H1 (cell line): ENCODE measurements around the gene SLC2A4RG. TPM values are rescaled to one million over a fixed set of nuclear protein-coding genes. Genes with fewer than 3 reads are reported as not detected.

Source experiments
- CTCF ChIA-PET: fragments of 300-600 bp; sonication (Branson Sonifier 250); formaldehyde crosslinking; loops from one replicate; lab custom pipeline; 2021; ENCODE audit not compliant: partially characterized antibody; lab: Charles Lee
- POLR2A ChIA-PET: fragments of 300-600 bp; sonication (Branson Sonifier 250); formaldehyde crosslinking; loops from one replicate; lab custom pipeline; 2021; ENCODE audit warnings: inconsistent platforms; ENCODE audit not compliant: partially characterized antibody; lab: Charles Lee
- DNase-seq, 2 experiments: peaks; one replicate each; pipeline versions ENCODE4 v3.0.0 to v3.0.0-alpha.2; 2010 to 2022; ENCODE audit warnings: low spot score in 2 of 2, low read depth in 1 of 2, mixed read lengths in 1 of 2
- FAIRE-seq: peaks from 2 replicates; lab custom pipeline; 2011; peaks lifted over from hg19 to GRCh38; lab: Jason Lieb, UNC
- H2AFZ ChIP-seq: 2 replicates; pipeline ENCODE4 v1.8.1; 2012; ENCODE audit warnings: low read length, inconsistent platforms
- H2AK5ac ChIP-seq: 2 replicates; pipeline ENCODE4 v1.6.1; 2013; ENCODE audit warnings: low read depth, low read length
- H2BK120ac ChIP-seq: replicated peaks from 2 replicates; pipeline ENCODE3; 2013; ENCODE audit warnings: low read depth, low read length, inconsistent platforms
- H2BK12ac ChIP-seq: 2 replicates; pipeline ENCODE4 v1.6.1; 2013; ENCODE audit warnings: low read depth, low read length
- H2BK15ac ChIP-seq: 2 replicates; pipeline ENCODE4 v1.6.1; 2013; ENCODE audit warnings: low read length
- H2BK20ac ChIP-seq: 2 replicates; pipeline ENCODE4 v1.6.1; 2013; ENCODE audit warnings: low read length
- H2BK5ac ChIP-seq: 2 replicates; pipeline ENCODE4 v1.6.1; 2013; ENCODE audit warnings: low read depth, low read length
- H3K14ac ChIP-seq: 2 replicates; pipeline ENCODE4 v1.6.1; 2013; ENCODE audit warnings: inconsistent platforms; ENCODE audit not compliant: insufficient read length
- H3K18ac ChIP-seq: 2 replicates; pipeline ENCODE4 v1.6.1; 2013; ENCODE audit warnings: low read length; ENCODE audit errors: extremely low read depth
- H3K23ac ChIP-seq: 2 replicates; pipeline ENCODE4 v1.6.1; 2013; ENCODE audit warnings: inconsistent platforms; ENCODE audit not compliant: insufficient read length
- H3K23me2 ChIP-seq: 2 replicates; pipeline ENCODE4 v1.6.1; 2013; ENCODE audit warnings: low read depth, low read length
- H3K27ac ChIP-seq: 2 replicates; pipeline ENCODE4 v1.6.1; 2011; ENCODE audit warnings: low read depth, low read length, inconsistent platforms
- H3K27me3 ChIP-seq, 4 experiments: replicated peaks in 1 of 4; 1 replicate in 1 of 4; 2 replicates in 3 of 4; pipeline versions ENCODE4 v1.6.1 to v1.8.1; 2011 to 2013; ENCODE audit warnings: low read length in 3 of 4, mild to moderate bottlenecking in 3 of 4, inconsistent platforms in 2 of 4, mixed read lengths in 2 of 4, moderate library complexity in 1 of 4; ENCODE audit not compliant: control insufficient read depth in 3 of 4, insufficient read depth in 3 of 4; ENCODE audit errors: extremely low read depth in 1 of 4
- H3K36me3 ChIP-seq, 4 experiments: 2 replicates each; pipeline versions ENCODE4 v1.6.1 to v1.8.1; 2011 to 2013; ENCODE audit warnings: mild to moderate bottlenecking in 4 of 4, low read length in 3 of 4, moderate library complexity in 2 of 4, control low read depth in 1 of 4, inconsistent platforms in 1 of 4; ENCODE audit not compliant: insufficient read depth in 4 of 4, control insufficient read depth in 2 of 4
- H3K4ac ChIP-seq: replicated peaks from 2 replicates; pipeline ENCODE3; 2013; ENCODE audit warnings: low read length, low read depth, mixed read lengths, inconsistent platforms; ENCODE audit not compliant: insufficient read length
- H3K4me1 ChIP-seq, 4 experiments: replicated peaks in 1 of 4; 1 replicate in 1 of 4; 2 replicates in 3 of 4; pipeline versions ENCODE4 v1.6.1 to v1.8.1; 2011 to 2013; ENCODE audit warnings: low read length in 3 of 4, inconsistent platforms in 2 of 4, mixed read lengths in 1 of 4; ENCODE audit not compliant: insufficient read depth in 4 of 4, control insufficient read depth in 3 of 4
- H3K4me2 ChIP-seq, 2 experiments: 2 replicates each; pipeline versions ENCODE4 v1.6.1 to v1.8.1; 2011 to 2013; ENCODE audit warnings: low read depth in 2 of 2, low read length in 2 of 2, control low read depth in 1 of 2, inconsistent platforms in 1 of 2, mild to moderate bottlenecking in 1 of 2; ENCODE audit not compliant: insufficient read depth in 1 of 2
- H3K4me3 ChIP-seq, 4 experiments: fragments of 200-600, 300-600 bp in 1 of 4; sonication (generic), shearing (Covaris generic), sonication (Bioruptor Twin) in 1 of 4; 2 replicates each; pipeline versions ENCODE4 v1.5.1 to v1.8.1; 2011 to 2016; ENCODE audit warnings: low read length in 4 of 4, low read depth in 3 of 4, control low read depth in 2 of 4, inconsistent platforms in 2 of 4, mild to moderate bottlenecking in 2 of 4, mixed read lengths in 1 of 4, moderate library complexity in 1 of 4; ENCODE audit not compliant: insufficient read depth in 2 of 4; ENCODE audit errors: extremely low read depth in 1 of 4
- H3K56ac ChIP-seq: replicated peaks from 2 replicates; pipeline ENCODE3; 2013; ENCODE audit warnings: low read depth, mild to moderate bottlenecking, mixed read lengths, low read length, inconsistent platforms; ENCODE audit not compliant: insufficient read length
- H3K79me1 ChIP-seq: 2 replicates; pipeline ENCODE4 v1.6.1; 2013; ENCODE audit warnings: low read depth, low read length, control low read depth
- H3K79me2 ChIP-seq, 2 experiments: 2 replicates each; pipeline versions ENCODE4 v1.6.1 to v1.8.1; 2012 to 2013; ENCODE audit warnings: low read length in 2 of 2, mild to moderate bottlenecking in 2 of 2, inconsistent platforms in 1 of 2; ENCODE audit not compliant: insufficient read depth in 2 of 2, control insufficient read depth in 1 of 2
- H3K9ac ChIP-seq, 4 experiments: replicated peaks in 1 of 4; 1 replicate in 1 of 4; 2 replicates in 3 of 4; pipeline versions ENCODE4 v1.6.1 to v1.8.1; 2011 to 2013; ENCODE audit warnings: low read depth in 3 of 4, low read length in 3 of 4, control low read depth in 2 of 4, mild to moderate bottlenecking in 2 of 4, moderate library complexity in 2 of 4, inconsistent platforms in 1 of 4; ENCODE audit errors: extremely low read depth in 1 of 4
- H3K9me3 ChIP-seq, 2 experiments: 2 replicates each; pipeline versions ENCODE4 v1.6.1 to v1.8.1; 2012 to 2013; ENCODE audit warnings: mild to moderate bottlenecking in 2 of 2, moderate library complexity in 2 of 2, control low read depth in 1 of 2, inconsistent platforms in 1 of 2, low read depth in 1 of 2, low read length in 1 of 2, mixed read lengths in 1 of 2; ENCODE audit not compliant: insufficient read depth in 2 of 2
- H4K20me1 ChIP-seq, 2 experiments: replicated peaks in 1 of 2; 2 replicates each; pipeline versions ENCODE3 to v1.8.1; 2011 to 2013; ENCODE audit warnings: inconsistent platforms in 2 of 2, low read length in 2 of 2, mild to moderate bottlenecking in 1 of 2; ENCODE audit not compliant: insufficient read depth in 2 of 2, control insufficient read depth in 1 of 2
- H4K5ac ChIP-seq: 2 replicates; pipeline ENCODE4 v1.6.1; 2013; ENCODE audit warnings: low read length, low read depth, mixed read lengths, inconsistent platforms; ENCODE audit not compliant: insufficient read length
- H4K8ac ChIP-seq: 2 replicates; pipeline ENCODE4 v1.8.0; 2013; ENCODE audit warnings: mild to moderate bottlenecking, moderate library complexity, low read length, inconsistent platforms; ENCODE audit not compliant: insufficient read depth; ENCODE audit errors: extremely low read depth
- H4K91ac ChIP-seq: replicated peaks from 2 replicates; pipeline ENCODE3; 2013; ENCODE audit warnings: low read length, mixed read lengths, inconsistent platforms; ENCODE audit not compliant: insufficient read length
- CHD2 ChIP-seq: IDR thresholded peaks from 2 replicates; pipeline ENCODE4 v1.6.1; 2012; ENCODE audit warnings: low read length, improper control_type of control experiment
- HDAC6 ChIP-seq: IDR thresholded peaks from one replicate; pipeline ENCODE4 v1.7.1; 2012; ENCODE audit warnings: low read depth, mild to moderate bottlenecking, inconsistent platforms, low read length, moderate library complexity
- JUND ChIP-seq: IDR thresholded peaks from 2 replicates; pipeline ENCODE4 v1.6.1; 2011; ENCODE audit warnings: mild to moderate bottlenecking, improper control_type of control experiment, low read length
- POLR2AphosphoS5 ChIP-seq: IDR thresholded peaks from 2 replicates; pipeline ENCODE4 v1.6.1; 2011; ENCODE audit warnings: low read depth, low read length
- RBBP5 ChIP-seq: IDR thresholded peaks from 2 replicates; pipeline ENCODE4 v1.7.1; 2012; ENCODE audit warnings: low read depth, mild to moderate bottlenecking, inconsistent platforms, low read length, moderate library complexity, borderline replicate concordance
- SIX5 ChIP-seq: IDR thresholded peaks from 2 replicates; pipeline ENCODE4 v1.6.1; 2011; ENCODE audit warnings: mild to moderate bottlenecking, low read depth, low read length
- WGBS, 2 experiments: shearing (Covaris generic) in 1 of 2; methylation state at CpG; one replicate each; pipeline versions ENCODE4 v1.1.6 to v1.1.7; 2013 to 2015; ENCODE audit warnings: low lambda C conversion rate in 2 of 2, mixed read lengths in 2 of 2, inconsistent platforms in 1 of 2, low coverage in 1 of 2, missing lambda C conversion rate in 1 of 2; ENCODE audit not compliant: insufficient replicate concordance in 2 of 2, insufficient coverage in 1 of 2, insufficient read length in 1 of 2; ENCODE audit errors: extremely low coverage in 1 of 2, missing lambda C conversion rate in 1 of 2; 5-methylcytosine and 5-hydroxymethylcytosine counted together
- polyA plus RNA-seq, 7 experiments: library from polyadenylated mRNA; depleted of rRNA in 3 of 7; stranded (reverse) in 5 of 7; unstranded in 2 of 7; fragments of >200 nt in 5 of 7; fragments of 200-250 nt in 2 of 7; gene quantifications; 1 replicate in 5 of 7; 2 replicates in 1 of 7; 4 replicates in 1 of 7; pipeline versions ENCODE4 v1.2.1 to v1.2.3, GENCODE V29; 2011 to 2013; ENCODE audit warnings: missing spikeins in 2 of 7, mixed read lengths in 2 of 7
- total RNA-seq: library from RNA; stranded (reverse); fragmentation: NEBNext Ultra II Directional; extraction: Animal tissue kit (Norgen Biotek cat#: 25700); gene quantifications from 2 replicates; pipeline ENCODE4 v1.2.1, GENCODE V29; 2021

SLC2A4RG gene
- total and polyA plus RNA-seq, 2 of the 8 experiments (the other 6 are each of a cell fraction or from before 2014, with no cell fraction given) = 15.9 to 29.1 TPM

DNA sequence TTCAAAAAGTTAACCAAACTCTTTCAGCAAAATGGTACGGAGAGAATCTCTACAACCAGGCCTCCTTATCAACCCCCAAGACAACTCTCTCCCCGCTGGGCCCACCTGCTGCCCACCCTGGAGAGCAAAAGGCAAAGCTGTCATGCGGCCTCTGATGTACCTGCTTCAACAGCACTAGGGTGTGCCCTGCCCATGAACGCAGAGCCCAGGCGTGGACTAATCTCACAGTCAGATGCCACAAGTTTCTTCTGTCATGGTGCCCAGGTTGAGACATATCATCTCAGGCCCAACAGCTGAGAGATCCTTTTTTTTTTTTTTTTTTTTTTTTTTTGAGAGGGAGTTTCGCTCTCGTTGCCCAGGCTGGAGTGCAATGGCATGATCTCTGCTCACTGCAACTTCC is 26.3 kb downstream of the SLC2A4RG start:
- Histone ChIP-seq H3K27me3 (no peaks in the 10 kb centered on the region), H3K36me3 (peaks cover 0 to 4% (median 1%) of the 10 kb centered on the region in 4 experiments; a peak in 2 of 8 replicates), H4K20me1 (peaks cover 0 to 2% of the 10 kb centered on the region in 2 experiments), H3K14ac (no peak overlapping the region), H2BK15ac (no peak overlapping the region), H3K4me1 (no peaks in the 10 kb centered on the region), H4K91ac (no peak overlapping the region), H3K27ac (no peak overlapping the region), H2BK12ac (no peak overlapping the region), H2BK120ac (no peak overlapping the region), H3K56ac (no peak overlapping the region), H3K4ac (no peak overlapping the region), H4K8ac (no peak overlapping the region), H4K5ac (no peak overlapping the region), H2AK5ac (no peak overlapping the region), H3K23me2 (no peaks in the 10 kb centered on the region; the same call in 1 of the 2 replicates), H3K18ac (no peak overlapping the region), H3K23ac (no peak overlapping the region), H2BK20ac (no peak overlapping the region), H2BK5ac (no peak overlapping the region), H3K9me3 (no peaks in the 10 kb centered on the region), H3K9ac (no peak overlapping the region), H2AFZ (no peak overlapping the region), H3K79me1 (no peaks in the 10 kb centered on the region; the same call in 1 of the 2 replicates), H3K4me3 (no peak overlapping the region), H3K4me2 (no peak overlapping the region), H3K79me2 (no peaks in the 10 kb centered on the region)
- no peak for FAIRE-seq
- POLR2A ChIA-PET = interaction anchor here (0.6 kb wide), 1 partner anchor 240 kb away, joined by 3 read pairs; no protein-coding TSS in a partner anchor
- DNase-seq = no peak
- WGBS, 2 experiments = 95% methylated on average over 5 of the region's 7 CpGs; no CpG with 5 or more reads in 1 of the 2 experiments
- CTCF ChIA-PET = interaction anchor here (0.9 to 4.5 kb wide), 3 partner anchors 10 to 20 kb away, joined by 3 to 29 read pairs (median 3); no protein-coding TSS in a partner anchor
- TF ChIP-seq CHD2 (no peak), HDAC6 (no peak), JUND (no peak), RBBP5 (no peak), SIX5 (no peak), POLR2AphosphoS5 (no peak)
